GM21360 (cell line): Measurements from ENCODE around the gene SLC25A13.
"Not testable (repeated sequence)": the region's sequence is repeated elsewhere in the genome, so short reads cannot be mapped to it uniquely, and the experiment has no call there.

Experiments used
- ATAC-seq: cut with Tn5 transposase; IDR thresholded peaks from one replicate; pipeline ENCODE4 v1.9.1; 2021; ENCODE audit warnings: mild to moderate bottlenecking, moderate library complexity; ENCODE audit not compliant: unreplicated experiment

The SLC25A13 gene

GRCh38 chr7:96174812-96175211 lies 147.1 kb downstream of the SLC25A13 start:
- ATAC-seq: no peak

- no peak for ATAC-seq
Measured at GRCh38 chr7:96173781-96174180, 148.1 kb downstream of the SLC25A13 start.

- ATAC-seq: no peak
Measured at GRCh38 chr7:96169439-96169838, 152.5 kb downstream of the SLC25A13 start.

- ATAC-seq: no peak
Measured at GRCh38 chr7:96167424-96167823, 154.5 kb downstream of the SLC25A13 start.

- no peak for ATAC-seq
Measured at GRCh38 chr7:96161897-96162296, 160.0 kb downstream of the SLC25A13 start.

- ATAC-seq: no peak
Measured at GRCh38 chr7:96157856-96158255, 164.0 kb downstream of the SLC25A13 start.

GRCh38 chr7:96154506-96154905 lies 167.4 kb downstream of the SLC25A13 start:
- not testable (repeated sequence) for ATAC-seq

- ATAC-seq: no peak
Measured at GRCh38 chr7:96152706-96153105, 169.2 kb downstream of the SLC25A13 start.

GRCh38 chr7:96151889-96152288 lies 170.0 kb downstream of the SLC25A13 start:
- no peak for ATAC-seq

- no peak for ATAC-seq
Measured at GRCh38 chr7:96144260-96144526, 177.7 kb downstream of the SLC25A13 start.

GRCh38 chr7:96143495-96144259 lies 178.2 kb downstream of the SLC25A13 start:
- ATAC-seq: no peak

- ATAC-seq: no peak
Measured at GRCh38 chr7:96136600-96137239, 185.2 kb downstream of the SLC25A13 start.

- ATAC-seq: no peak
Measured at GRCh38 chr7:96135241-96135640, 186.7 kb downstream of the SLC25A13 start.

- ATAC-seq: no peak
Measured at GRCh38 chr7:96131525-96131924, 190.4 kb downstream of the SLC25A13 start.

- ATAC-seq: no peak
Measured at GRCh38 chr7:96127746-96128145, 194.2 kb downstream of the SLC25A13 start.

- no peak for ATAC-seq
Measured at GRCh38 chr7:96126382-96126781, 195.5 kb downstream of the SLC25A13 start.

- ATAC-seq: no peak
Measured at GRCh38 chr7:96122746-96123145, 199.2 kb downstream of the SLC25A13 start.

GRCh38 chr7:96121752-96122151 lies 200.1 kb downstream of the SLC25A13 start:
- ATAC-seq: no peak

GRCh38 chr7:96120445-96121225 lies 201.3 kb downstream of the SLC25A13 start:
- no peak for ATAC-seq

- ATAC-seq: no peak
Measured at GRCh38 chr7:96118449-96119001, 203.4 kb downstream of the SLC25A13 start.

GRCh38 chr7:96116173-96116572 lies 205.7 kb downstream of the SLC25A13 start:
- ATAC-seq: no peak

GRCh38 chr7:96114190-96114589 lies 207.7 kb downstream of the SLC25A13 start:
- no peak for ATAC-seq
